H1 (cell line): Measurements from ENCODE around the gene NEGR1. TPM values are rescaled to one million over a fixed set of nuclear protein-coding genes. Genes with fewer than 3 reads are reported as not detected.

Experiments
- CHD7 ChIP-seq: fragments of 300-600 bp; sonication (generic); IDR thresholded peaks from 2 replicates; pipeline ENCODE4 v1.7.1; 2012; ENCODE audit warnings: low read length, moderate library complexity, mild to moderate bottlenecking, inconsistent platforms; ENCODE audit not compliant: insufficient replicate concordance
- MAFK ChIP-seq: IDR thresholded peaks from 2 replicates; pipeline ENCODE4 v1.6.1; 2012; ENCODE audit warnings: low read depth, mild to moderate bottlenecking, improper control_type of control experiment, low read length
- TBP ChIP-seq: IDR thresholded peaks from 2 replicates; pipeline ENCODE4 v1.6.1; 2011; ENCODE audit warnings: low read depth, low read length, improper control_type of control experiment
- polyA plus RNA-seq, 7 experiments: library from polyadenylated mRNA; depleted of rRNA in 3 of 7; stranded (reverse) in 5 of 7; unstranded in 2 of 7; fragments of >200 nt in 5 of 7; fragments of 200-250 nt in 2 of 7; gene quantifications; 1 replicate in 5 of 7; 2 replicates in 1 of 7; 4 replicates in 1 of 7; pipeline versions ENCODE4 v1.2.1 to v1.2.3, GENCODE V29; 2011 to 2013; ENCODE audit warnings: missing spikeins in 2 of 7, mixed read lengths in 2 of 7
- total RNA-seq: library from RNA; stranded (reverse); fragmentation: NEBNext Ultra II Directional; extraction: Animal tissue kit (Norgen Biotek cat#: 25700); gene quantifications from 2 replicates; pipeline ENCODE4 v1.2.1, GENCODE V29; 2021

The NEGR1 gene
- total and polyA plus RNA-seq, 2 of the 8 experiments (the other 6 are each of a cell fraction or from before 2014, with no cell fraction given): 0.71 to 1.3 TPM

GRCh38 chr1:71640116-71640515 is 642.2 kb downstream of the NEGR1 start (continued):
- TF ChIP-seq CHD7 (no peak), MAFK (no peak), TBP (no peak)
